ENCODE measurements around the gene PDE8B.

- no peak for TF ChIP-seq CTCF (conservative IDR thresholded peaks at IDR 0.05)
- TF ChIP-seq EZH2 (IDR thresholded peaks at IDR 0.05; ENCODE audit: low read depth), result no peak
These were observed 179.3 kb downstream of the PDE8B start for GRCh38 chr5:77389746-77390145.
